Measurements from ENCODE around the gene SLC25A33. TPM values are rescaled to one million over a fixed set of nuclear protein-coding genes. Genes with fewer than 3 reads are reported as not detected.

Gene SLC25A33
- 4.5 and 4.9 TPM in 2 replicates for total RNA-seq

GRCh38 chr1:9539165-9539828, at the start of gene SLC25A33:
SLC25A33 (plus strand) TSS chr1:9539465; CDS start chr1:9539692, 227 bp downstream.

GRCh38 chr1:9588551-9589143, 49.4 kb downstream of the SLC25A33 start, which contains the start of gene TMEM201:
TMEM201 (plus strand) TSS chr1:9588911; CDS start chr1:9588931, 20 bp downstream.

Other genes starting within 250 kb of the SLC25A33 start
- gene SPSB1, start 246.6 kb upstream of the SLC25A33 start, total RNA-seq = 20.7 and 59.5 TPM in 2 replicates
- 2.5 and 2.8 TPM in 2 replicates for gene TMEM201, start 49.4 kb downstream of the SLC25A33 start, total RNA-seq
- gene PIK3CD, start 112.3 kb downstream of the SLC25A33 start, total RNA-seq = 4.0 and 4.7 TPM in 2 replicates

Data from dermis lymphatic vessel endothelial cell (primary cell).